DMS114 treated with DMSO at 0.1 percent for 48 hours (cell line): ENCODE data around the gene DOCK2.
"Not testable (repeated sequence)": the region's sequence is repeated elsewhere in the genome, so short reads cannot be mapped to it uniquely, and the experiment has no call there.

Experiments
- DNase-seq: peaks from one replicate; lab custom pipeline; 2025; ENCODE audit not compliant: unreplicated experiment; lab: John Stamatoyannopoulos, UW

Gene DOCK2

GRCh38 chr5:169637549-169638121 lies 560 bp downstream of the DOCK2 start:
- DNase-seq: no peak

DNA sequence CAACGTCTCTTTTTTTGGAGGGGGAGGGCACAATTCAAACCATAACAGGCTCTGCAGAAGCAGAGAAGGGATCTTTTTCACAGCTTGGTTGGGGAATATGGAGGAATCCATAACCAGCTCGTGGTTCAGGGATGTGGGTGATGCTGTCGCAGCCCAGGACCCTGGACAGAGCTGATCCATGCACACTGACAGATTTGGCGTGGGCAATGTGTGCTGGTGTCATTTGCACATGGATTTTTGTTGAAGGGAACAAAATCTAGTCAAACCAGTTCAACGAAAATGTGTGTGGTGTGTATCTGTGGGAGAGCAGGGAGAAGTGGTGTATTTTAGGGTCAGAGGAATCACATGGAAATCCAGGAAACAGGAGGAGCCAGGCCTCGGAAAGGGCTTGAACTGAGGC lies 4.2 kb downstream of the DOCK2 start:
- no peak for DNase-seq

- no peak for DNase-seq
Observed at GRCh38 chr5:169646856-169647255, 9.8 kb downstream of the DOCK2 start.

DNA sequence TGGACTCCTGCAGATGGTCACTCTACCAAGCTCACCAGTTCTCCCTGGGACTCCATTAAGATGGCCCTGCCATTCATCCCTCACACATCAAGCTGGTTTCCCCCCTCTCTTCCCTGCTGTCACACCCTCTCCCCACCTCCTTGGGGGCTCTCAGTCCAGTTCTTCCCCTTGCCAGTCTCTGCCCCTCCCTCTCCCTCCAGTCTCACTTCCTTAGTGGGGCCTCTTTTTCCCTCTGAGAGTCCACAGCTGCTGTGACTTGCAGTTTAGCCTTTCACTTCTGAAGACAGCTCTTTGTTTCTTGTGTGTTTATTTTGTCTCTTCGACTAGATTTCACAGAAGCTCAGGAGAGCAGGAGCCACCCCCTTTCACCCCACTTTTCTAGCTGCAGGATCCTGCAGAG lies 10.5 kb downstream of the DOCK2 start:
- no peak for DNase-seq

- DNase-seq: no peak
Observed at GRCh38 chr5:169648725-169649310, 11.7 kb downstream of the DOCK2 start.

DNA sequence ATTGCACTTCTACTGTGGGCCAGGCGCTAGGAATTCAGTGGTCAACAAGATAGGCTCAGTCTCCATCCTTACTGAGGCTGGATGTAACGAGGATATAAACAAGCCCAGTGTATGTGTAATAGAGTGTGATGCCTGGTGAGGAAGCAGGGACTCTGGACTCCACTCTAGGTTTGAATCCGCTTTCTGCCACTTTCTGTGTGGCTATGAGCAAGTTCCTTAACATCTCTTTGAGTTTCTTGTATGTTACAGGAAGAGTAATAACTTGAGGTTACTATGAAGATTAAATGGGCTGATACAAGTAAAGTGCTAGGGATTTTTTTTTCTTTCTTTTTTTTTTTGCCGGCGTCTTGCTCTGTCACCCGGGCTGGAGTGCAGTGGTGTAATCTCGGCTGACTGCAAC lies 12.4 kb downstream of the DOCK2 start:
- DNase-seq: no peak

DNA sequence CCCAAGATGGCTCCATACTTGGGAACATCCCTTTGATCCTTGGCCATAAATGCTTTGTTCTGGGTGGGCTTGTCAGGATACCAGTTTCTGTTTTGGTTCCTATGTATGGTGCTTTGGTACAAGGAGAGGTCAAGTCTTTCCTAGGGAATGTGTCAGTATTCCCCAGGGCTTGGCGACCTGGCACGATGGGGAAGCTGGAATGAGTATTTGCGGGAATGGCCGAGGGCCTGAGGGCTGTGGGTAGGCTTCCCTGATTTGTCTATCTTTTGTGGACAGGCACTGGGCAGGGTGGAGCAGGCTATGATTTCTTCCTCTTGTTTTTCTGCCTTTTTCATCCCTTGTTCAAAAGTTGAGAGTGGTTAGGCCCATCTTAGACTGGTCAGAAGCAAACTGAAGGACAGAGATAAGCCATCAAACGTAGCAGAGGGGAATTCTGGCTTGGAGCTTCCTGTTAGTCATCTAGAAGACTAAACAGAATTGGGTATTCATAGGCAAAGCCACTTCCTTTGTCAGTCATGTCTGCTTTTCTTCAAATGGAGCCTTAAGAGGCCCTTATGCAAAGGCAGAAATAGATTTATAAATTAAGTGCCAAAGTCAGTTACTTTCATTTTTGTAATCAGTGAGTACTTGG lies 13.7 kb downstream of the DOCK2 start:
- DNase-seq: no peak

GRCh38 chr5:169651526-169651925 lies 14.5 kb downstream of the DOCK2 start:
- no peak for DNase-seq

DNA sequence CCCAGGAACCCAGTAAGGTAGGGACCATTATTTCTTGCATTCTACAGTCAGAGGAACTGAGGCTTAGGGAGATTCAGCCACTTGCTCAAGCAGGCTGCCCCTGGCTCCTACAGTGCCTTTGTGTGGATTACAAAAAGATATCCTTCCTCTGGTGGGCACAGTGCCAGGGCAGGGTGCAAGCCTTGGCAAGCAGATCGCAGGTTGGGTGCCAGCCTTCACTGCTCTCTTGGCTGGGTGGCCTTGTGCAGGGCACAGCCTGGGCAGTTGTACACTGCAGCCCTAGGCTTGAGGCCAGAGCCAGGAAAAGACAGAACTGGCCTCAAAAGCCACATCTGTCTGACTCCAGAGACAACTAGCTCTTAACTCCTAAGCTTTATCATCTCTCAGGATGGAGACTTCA lies 15.0 kb downstream of the DOCK2 start:
- DNase-seq: no peak

DNA sequence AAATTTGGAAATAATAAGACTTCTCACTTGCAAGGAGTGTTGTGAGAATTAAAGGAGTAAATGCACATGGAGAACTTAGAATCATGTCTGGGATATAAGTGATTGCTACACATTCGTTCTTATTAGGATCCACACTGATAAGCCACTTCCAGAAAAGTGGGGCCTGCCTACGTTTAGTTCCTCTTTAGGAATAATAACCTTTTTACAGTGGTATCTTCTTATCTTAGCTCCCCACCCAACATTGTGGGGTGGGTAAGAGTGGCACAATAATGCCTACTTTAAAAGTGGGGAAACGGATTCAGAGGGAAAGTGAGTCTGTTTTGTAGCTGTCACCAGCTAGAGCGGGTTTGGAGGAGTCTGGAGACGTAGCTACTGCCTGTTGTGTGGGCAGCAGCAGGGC lies 16.0 kb downstream of the DOCK2 start:
- DNase-seq: no peak

- no peak for DNase-seq
Observed at GRCh38 chr5:169655353-169655752, 18.3 kb downstream of the DOCK2 start.

GRCh38 chr5:169656125-169656901 lies 19.2 kb downstream of the DOCK2 start:
- no peak for DNase-seq

- no peak for DNase-seq
Observed at GRCh38 chr5:169657127-169657526, 20.1 kb downstream of the DOCK2 start.

GRCh38 chr5:169662451-169662850 lies 25.4 kb downstream of the DOCK2 start:
- not testable (repeated sequence) for DNase-seq

DNA sequence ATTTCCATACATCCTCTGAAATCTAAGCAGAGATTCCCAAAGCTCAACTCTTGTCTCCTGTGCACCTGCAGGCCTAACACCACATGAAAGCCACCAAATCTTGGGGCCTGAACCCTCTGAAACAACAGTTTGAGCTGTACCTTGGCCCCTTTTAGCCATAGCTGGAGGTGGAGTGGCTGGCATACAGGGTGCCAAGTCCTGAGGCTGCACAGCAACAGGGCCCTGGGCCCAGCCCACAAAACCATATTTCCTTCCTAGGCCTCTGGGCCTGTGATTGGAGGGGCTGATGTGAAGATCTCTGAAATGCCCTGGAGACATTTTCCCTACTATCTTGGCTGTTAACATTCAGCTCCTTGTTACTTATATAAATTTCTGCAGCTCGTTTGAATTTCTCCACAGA lies 26.5 kb downstream of the DOCK2 start:
- no peak for DNase-seq

GRCh38 chr5:169666365-169666764 lies 29.3 kb downstream of the DOCK2 start:
- DNase-seq: no peak

- DNase-seq: no peak
Observed at GRCh38 chr5:169667896-169668674, 31.0 kb downstream of the DOCK2 start.

- no peak for DNase-seq
Observed at GRCh38 chr5:169668732-169669131, 31.7 kb downstream of the DOCK2 start.

GRCh38 chr5:169670769-169671525 lies 33.9 kb downstream of the DOCK2 start:
- no peak for DNase-seq

DNA sequence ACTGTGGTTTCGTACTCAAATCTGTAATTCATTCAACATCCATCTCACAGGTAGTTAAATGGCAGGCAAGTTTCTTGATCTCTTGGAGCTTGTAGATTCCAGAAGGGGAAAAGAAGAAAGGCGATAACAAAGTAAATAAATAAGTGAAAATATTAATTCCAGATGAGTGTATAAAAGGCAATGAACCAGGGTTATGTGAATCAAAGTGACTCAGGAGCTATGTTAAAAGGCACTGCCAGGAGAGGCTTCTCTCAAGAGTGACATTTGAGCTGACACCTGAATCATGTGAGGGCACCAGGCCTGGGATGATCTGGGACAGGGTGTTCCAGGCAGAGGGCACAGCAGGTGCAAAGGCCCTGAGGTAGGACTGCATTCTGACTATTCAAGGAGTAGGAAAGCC lies 45.0 kb downstream of the DOCK2 start:
- no peak for DNase-seq

GRCh38 chr5:169686137-169686536 lies 49.1 kb downstream of the DOCK2 start:
- no peak for DNase-seq
